Epithelial cell of proximal tubule (primary cell): ENCODE data around the gene COL10A1. TPM values are rescaled to one million over a fixed set of nuclear protein-coding genes. Genes with fewer than 3 reads are reported as not detected.
"Not testable (repeated sequence)": the region's sequence is repeated elsewhere in the genome, so short reads cannot be mapped to it uniquely, and the experiment has no call there.

Source experiments
- DNase-seq: peaks from one replicate; pipeline ENCODE4 v3.0.0-alpha.2; 2011; ENCODE audit warnings: low read depth
- H3K4me3 ChIP-seq: 2 replicates; pipeline ENCODE4 v1.5.1; 2011; ENCODE audit warnings: low read depth, mild to moderate bottlenecking, low read length
- total RNA-seq: library from RNA; depleted of rRNA; stranded (reverse); fragments of >200 nt; gene quantifications from 2 replicates; pipeline ENCODE4 v1.2.3, GENCODE V29; 2015
- TF ChIP-seq, protein P1 (sequence below): conservative IDR thresholded peaks from 2 replicates; pipeline ENCODE4 v1.5.1; 2012; ENCODE audit warnings: low read depth, mild to moderate bottlenecking, low read length

Gene COL10A1
- total RNA-seq, 1 donor from 2014 or later = not detected

DNA sequence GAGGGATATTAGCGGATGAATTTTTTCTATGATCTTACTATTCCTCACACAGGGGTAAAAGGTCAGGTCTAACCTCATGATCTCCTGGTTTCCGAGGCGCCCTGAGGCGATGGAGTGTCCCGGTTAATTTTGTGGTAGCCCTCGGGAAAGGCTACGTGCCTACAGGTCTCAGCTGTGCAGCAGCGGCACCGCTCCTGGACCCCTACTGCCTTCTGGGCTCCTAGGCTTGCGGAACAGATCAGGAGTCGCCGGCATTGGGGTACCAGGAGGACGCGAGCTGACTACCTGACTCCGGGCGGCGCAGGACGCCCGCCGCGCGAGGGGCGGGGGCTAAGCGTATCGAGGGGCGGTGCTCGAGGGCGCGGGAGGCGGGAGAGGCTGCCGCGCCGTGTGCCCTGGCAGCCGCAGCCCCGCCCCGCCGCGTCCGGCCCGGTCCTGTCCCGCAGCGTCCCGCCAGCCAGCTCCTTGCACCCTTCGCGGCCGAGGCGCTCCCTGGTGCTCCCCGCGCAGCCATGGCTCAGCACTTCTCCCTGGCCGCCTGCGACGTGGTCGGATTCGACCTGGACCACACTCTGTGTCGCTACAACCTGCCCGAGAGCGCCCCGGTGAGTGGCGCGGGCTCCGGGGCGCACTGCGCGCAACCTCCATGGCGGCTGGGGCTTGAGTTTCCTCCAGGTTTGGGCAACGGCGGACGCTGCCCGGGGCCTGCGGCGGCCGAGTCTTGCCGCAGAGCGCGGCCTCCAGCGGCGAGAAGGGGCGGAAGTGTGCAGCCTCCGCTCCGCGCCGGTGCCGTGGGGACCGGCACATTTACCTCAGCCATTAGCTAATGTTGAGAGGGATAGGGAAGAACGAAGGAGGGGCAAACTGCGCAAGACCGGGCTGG, 25.3 kb downstream of the COL10A1 start, which contains the start of gene NT5DC1:
TSS of gene NT5DC1 (plus strand) at position 435 of the 883 bp plus-strand sequence. CDS start at position 513, 78 bp downstream.
- peak within 1 kb of the TSS; percentile 64 for H3K4me3 ChIP-seq
- TF ChIP-seq, protein P1, sequence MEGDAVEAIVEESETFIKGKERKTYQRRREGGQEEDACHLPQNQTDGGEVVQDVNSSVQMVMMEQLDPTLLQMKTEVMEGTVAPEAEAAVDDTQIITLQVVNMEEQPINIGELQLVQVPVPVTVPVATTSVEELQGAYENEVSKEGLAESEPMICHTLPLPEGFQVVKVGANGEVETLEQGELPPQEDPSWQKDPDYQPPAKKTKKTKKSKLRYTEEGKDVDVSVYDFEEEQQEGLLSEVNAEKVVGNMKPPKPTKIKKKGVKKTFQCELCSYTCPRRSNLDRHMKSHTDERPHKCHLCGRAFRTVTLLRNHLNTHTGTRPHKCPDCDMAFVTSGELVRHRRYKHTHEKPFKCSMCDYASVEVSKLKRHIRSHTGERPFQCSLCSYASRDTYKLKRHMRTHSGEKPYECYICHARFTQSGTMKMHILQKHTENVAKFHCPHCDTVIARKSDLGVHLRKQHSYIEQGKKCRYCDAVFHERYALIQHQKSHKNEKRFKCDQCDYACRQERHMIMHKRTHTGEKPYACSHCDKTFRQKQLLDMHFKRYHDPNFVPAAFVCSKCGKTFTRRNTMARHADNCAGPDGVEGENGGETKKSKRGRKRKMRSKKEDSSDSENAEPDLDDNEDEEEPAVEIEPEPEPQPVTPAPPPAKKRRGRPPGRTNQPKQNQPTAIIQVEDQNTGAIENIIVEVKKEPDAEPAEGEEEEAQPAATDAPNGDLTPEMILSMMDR = peak; percentile 32
- no peak for DNase-seq

DNA sequence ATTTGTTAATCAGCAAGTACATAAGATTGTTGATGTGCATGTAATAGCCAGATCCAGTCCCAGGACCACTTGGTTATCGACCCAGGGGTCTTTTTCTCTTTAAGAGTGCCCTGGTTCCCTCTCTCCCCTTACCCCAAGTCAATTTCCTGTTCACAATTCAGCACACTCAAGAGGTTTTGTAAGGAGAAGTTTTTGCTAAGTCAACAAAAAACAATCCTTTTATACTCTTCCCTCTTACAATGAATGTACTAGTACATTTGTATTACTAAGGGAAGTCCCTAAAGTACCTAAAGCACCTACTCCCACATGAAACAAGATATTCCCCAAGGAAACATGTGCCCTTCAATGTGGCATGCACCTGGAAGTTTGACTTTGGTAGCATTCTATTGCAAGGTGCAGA, 26.9 kb downstream of the COL10A1 start:
- TF ChIP-seq, protein P1 = no peak
- no peak for DNase-seq
- no peak overlapping the region for H3K4me3 ChIP-seq

DNA sequence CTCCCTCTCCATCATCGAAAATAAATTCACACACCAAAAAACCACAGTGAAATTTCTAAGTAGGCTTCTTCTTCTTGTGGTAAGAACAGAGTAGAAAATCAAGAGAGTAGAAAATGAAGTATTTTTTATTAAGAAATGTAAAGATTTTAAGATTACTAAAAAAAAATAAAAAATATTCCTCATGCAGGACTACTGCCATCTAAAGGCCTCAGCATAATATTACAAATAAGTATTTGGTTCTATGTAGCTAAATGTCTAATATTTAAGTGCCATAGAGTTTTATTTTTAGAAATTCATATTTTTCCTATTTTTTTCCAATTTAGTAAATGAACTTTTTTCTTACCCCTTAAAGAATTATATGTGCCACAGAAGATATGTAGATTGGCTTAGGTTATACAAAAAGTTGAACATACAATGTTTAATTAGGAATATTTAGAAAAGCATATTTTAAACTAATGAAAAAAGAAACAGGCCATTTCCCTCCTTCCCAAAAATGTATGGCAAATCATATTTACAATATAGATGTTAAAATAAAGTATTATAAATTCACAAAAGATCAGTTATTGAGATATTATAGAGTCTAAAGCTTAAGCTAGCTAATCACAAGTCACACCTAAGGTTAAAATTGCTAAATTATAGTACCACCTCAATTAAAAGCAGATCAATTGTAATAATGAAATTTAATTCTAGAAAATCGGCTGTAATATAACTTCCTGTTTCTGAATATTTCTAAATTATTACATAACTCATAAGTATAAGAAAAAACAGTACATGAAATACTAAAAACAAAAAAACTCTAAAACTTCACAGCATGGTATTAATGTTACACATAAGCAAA, 28.7 kb downstream of the COL10A1 start:
- no peak for DNase-seq
- TF ChIP-seq, protein P1 = peak; percentile 62
- H3K4me3 ChIP-seq = no peak overlapping the region

DNA sequence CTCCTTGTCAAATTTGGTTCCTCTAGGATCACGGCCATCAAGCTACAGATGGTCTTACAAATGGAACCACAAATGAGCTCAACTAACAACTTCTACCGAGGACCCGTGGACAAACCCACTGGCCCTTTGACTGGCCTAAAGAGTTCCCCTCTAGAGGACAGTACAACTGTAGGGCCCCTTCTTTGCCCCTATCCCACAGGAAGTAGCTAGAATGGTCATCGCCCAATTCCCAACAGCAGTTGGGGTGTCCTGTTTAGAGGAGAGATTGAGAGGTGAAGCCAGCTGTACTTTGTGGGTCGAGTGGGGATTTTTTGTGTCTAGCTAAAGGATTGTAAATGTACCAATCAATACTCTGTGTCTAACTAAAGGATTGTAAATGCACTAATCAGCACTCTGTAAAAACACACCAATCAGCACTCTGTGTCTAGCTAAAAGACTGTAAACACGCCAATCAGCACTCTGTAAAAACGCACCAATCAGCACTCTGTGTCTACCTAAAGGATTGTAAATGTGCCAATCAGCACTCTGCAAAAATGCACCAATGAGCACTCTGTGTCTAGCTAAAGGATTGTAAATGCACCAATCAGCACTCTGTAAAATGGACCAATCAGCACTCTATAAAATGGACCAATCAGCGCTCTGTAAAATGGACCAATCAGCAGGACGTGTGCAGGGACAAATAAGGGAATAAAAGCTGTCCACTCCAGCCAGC, 29.7 kb downstream of the COL10A1 start:
- DNase-seq, H3K4me3 ChIP-seq: not testable (repeated sequence)

DNA sequence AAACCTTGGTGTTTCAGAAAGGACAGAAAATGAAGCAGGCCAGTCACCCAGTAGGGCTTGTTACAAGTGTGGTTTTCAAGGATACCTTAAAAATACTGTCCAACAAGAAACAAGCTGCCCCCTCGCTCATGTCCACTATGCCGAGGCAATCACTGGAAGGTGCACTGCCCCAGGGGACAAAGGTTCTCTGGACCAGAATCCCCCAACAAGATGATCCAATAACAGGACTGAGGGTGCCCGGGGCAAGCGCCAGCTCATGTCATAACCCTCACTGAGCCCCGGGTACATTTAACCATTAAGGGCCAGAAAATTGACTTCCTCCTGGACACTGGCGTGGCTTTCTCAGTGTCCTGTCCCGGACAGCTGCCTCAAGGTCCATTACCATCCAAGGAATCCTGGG, 31.9 kb downstream of the COL10A1 start:
- TF ChIP-seq, protein P1 = no peak
- H3K4me3 ChIP-seq = no peak overlapping the region
- DNase-seq = no peak

DNA sequence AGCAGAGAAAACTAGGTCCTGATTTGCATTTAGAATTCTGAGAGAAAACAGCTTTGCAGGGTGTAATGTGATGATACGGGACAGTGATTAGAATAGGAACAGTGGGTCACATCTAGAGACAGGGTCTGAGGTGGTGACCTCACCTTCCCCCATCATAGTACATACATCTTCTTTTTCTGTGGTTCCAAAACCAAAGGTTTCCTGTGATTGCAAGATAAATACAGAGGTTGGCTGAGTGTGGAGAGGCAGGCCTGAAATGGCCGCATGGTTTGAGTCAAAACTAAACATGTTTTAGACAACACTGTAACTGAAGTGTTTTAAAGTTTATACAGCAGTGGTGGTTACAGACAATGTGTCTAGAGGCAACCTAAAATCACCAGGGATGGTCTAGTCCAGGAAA, 35.7 kb downstream of the COL10A1 start:
- TF ChIP-seq, protein P1 = no peak
- no peak overlapping the region for H3K4me3 ChIP-seq
- no peak for DNase-seq

DNA sequence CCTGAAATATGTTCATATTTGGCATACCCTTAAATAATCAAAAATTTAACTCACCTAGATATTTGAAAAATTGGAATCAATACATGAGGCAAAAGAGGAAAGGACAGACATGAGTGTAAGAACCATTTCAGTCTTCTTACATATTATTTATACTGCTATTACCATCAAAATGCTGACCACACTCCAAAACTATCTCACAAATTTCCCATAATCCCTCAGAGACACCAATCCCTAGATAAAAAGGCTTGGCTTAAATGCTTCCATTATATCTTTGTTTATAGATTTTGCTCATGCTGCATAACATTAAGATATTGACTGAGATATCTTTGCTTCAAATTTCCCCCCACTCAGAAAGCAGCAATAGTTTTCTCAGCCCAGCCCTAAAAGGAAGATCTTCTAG, 37.0 kb downstream of the COL10A1 start:
- TF ChIP-seq, protein P1 = no peak
- H3K4me3 ChIP-seq = no peak overlapping the region
- no peak for DNase-seq
